ENCODE data around the gene CRY1. TPM values are rescaled to one million over a fixed set of nuclear protein-coding genes. Genes with fewer than 3 reads are reported as not detected.
A peak's percentile ranks its signal among the peaks of the same experiment; 100 is the strongest.

CRY1 gene
- total and polyA plus RNA-seq, 2 donors: 13.7 to 45.5 TPM

DNA sequence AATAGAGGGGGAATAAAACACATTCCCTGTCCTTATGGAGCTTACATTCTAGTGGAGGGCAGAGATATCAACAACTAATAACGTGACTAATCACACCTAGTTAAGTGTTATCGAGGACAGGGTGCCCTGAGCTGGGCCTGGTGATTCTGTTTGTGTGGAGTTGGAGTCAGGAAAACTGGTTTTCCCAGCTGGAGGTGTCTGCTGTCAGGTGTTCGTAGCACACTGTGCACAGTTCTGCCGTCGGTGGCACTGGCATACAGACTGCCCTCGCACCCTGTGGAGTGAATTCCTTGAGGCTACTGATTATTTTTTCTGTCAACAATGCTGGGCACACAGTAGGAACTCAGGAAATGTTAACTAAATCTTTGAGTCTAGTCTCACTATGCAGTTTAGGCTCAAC, 105.5 kb downstream of the CRY1 start:
- DNase-seq (ENCODE audit: extremely low spot score): no peak
- H3K4me3 ChIP-seq (ENCODE audit: low read depth, low read length): no peak overlapping the region
- no peaks in the 10 kb centered on the region for H3K4me1 ChIP-seq (ENCODE audit: insufficient read depth)
- H3K27ac ChIP-seq (ENCODE audit: low read depth): no peak overlapping the region
- H3K36me3 ChIP-seq (ENCODE audit: insufficient read depth): no peaks in the 10 kb centered on the region
- WGBS: 73% methylated on average over 6 of the region's 6 CpGs

- Histone ChIP-seq H3K4me1 (ENCODE audit: insufficient read depth) (no peaks in the 10 kb centered on the region), H3K4me3 (ENCODE audit: low read depth, low read length) (peak within 1 kb of the TSS; percentile 52), H3K36me3 (ENCODE audit: insufficient read depth) (no peaks in the 10 kb centered on the region), H3K27ac (ENCODE audit: low read depth) (peak within 1 kb of the TSS; percentile 90)
- DNase-seq (ENCODE audit: extremely low spot score): peak; percentile 91
- WGBS: under 1% methylated on average over 50 of the region's 50 CpGs
Measured at GRCh38 chr12:106986625-106987389, 106.5 kb downstream of the CRY1 start, which contains the start of gene MTERF2. TSS of gene MTERF2 (minus strand) at chr12:106987146. CDS start at chr12:106978714, 8,432 bp downstream.

- Histone ChIP-seq H3K27ac (ENCODE audit: low read depth) (no peak overlapping the region), H3K36me3 (ENCODE audit: insufficient read depth) (no peaks in the 10 kb centered on the region), H3K4me1 (ENCODE audit: insufficient read depth) (no peaks in the 10 kb centered on the region), H3K4me3 (ENCODE audit: low read depth, low read length) (peak overlapping the region; percentile 52)
- 25% methylated on average over 4 of the region's 4 CpGs for WGBS
- no peak for DNase-seq (ENCODE audit: extremely low spot score)
Measured at GRCh38 chr12:106986135-106986534, 107.2 kb downstream of the CRY1 start.

- 85% methylated on average over 5 of the region's 5 CpGs for WGBS
- H3K4me3 ChIP-seq (ENCODE audit: low read depth, low read length): no peak overlapping the region
- H3K4me1 ChIP-seq (ENCODE audit: insufficient read depth): no peaks in the 10 kb centered on the region
- H3K27ac ChIP-seq (ENCODE audit: low read depth): no peak overlapping the region
- no peaks in the 10 kb centered on the region for H3K36me3 ChIP-seq (ENCODE audit: insufficient read depth)
- DNase-seq (ENCODE audit: extremely low spot score): no peak
Measured at GRCh38 chr12:106985479-106985878, 107.9 kb downstream of the CRY1 start.

GRCh38 chr12:106984588-106985137, 108.7 kb downstream of the CRY1 start:
- DNase-seq (ENCODE audit: extremely low spot score): no peak
- no peak overlapping the region for H3K4me3 ChIP-seq (ENCODE audit: low read depth, low read length)
- no peaks in the 10 kb centered on the region for H3K36me3 ChIP-seq (ENCODE audit: insufficient read depth)
- 96% methylated on average over 6 of the region's 6 CpGs for WGBS
- no peak overlapping the region for H3K27ac ChIP-seq (ENCODE audit: low read depth)
- H3K4me1 ChIP-seq (ENCODE audit: insufficient read depth): no peaks in the 10 kb centered on the region

- 83% methylated on average over 1 of the region's 1 CpG for WGBS
- no peaks in the 10 kb centered on the region for H3K36me3 ChIP-seq (ENCODE audit: insufficient read depth)
- no peaks in the 10 kb centered on the region for H3K4me1 ChIP-seq (ENCODE audit: insufficient read depth)
- no peak overlapping the region for H3K27ac ChIP-seq (ENCODE audit: low read depth)
- H3K4me3 ChIP-seq (ENCODE audit: low read depth, low read length): no peak overlapping the region
- no peak for DNase-seq (ENCODE audit: extremely low spot score)
Measured at GRCh38 chr12:106982229-106982628, 111.1 kb downstream of the CRY1 start.

DNA sequence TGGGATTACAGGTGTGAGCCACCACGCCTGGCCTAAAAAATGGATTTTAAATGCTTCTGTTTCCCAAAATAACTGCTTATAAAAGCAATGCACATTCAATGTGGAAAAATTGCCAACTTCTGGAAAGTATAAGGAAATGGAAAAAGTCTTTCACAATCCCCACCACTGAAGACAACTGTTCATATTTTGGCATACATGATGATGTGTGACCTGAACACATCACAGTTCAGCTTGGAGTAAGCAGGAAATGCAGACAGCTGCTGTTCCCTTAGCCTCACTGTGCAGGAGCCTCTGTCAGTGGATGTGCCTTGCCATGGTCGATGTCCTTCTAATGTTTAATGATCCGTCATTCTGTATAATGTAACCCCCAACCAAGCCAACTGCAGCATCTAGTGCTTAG, 111.6 kb downstream of the CRY1 start:
- WGBS: 77% methylated on average over 3 of the region's 3 CpGs
- no peak for DNase-seq (ENCODE audit: extremely low spot score)
- Histone ChIP-seq H3K27ac (ENCODE audit: low read depth) (no peak overlapping the region), H3K4me1 (ENCODE audit: insufficient read depth) (no peaks in the 10 kb centered on the region), H3K4me3 (ENCODE audit: low read depth, low read length) (no peak overlapping the region), H3K36me3 (ENCODE audit: insufficient read depth) (no peaks in the 10 kb centered on the region)

GRCh38 chr12:106980944-106981343, 112.4 kb downstream of the CRY1 start:
- no peaks in the 10 kb centered on the region for H3K36me3 ChIP-seq (ENCODE audit: insufficient read depth)
- no peak overlapping the region for H3K27ac ChIP-seq (ENCODE audit: low read depth)
- H3K4me1 ChIP-seq (ENCODE audit: insufficient read depth): no peaks in the 10 kb centered on the region
- no peak overlapping the region for H3K4me3 ChIP-seq (ENCODE audit: low read depth, low read length)
- no peak for DNase-seq (ENCODE audit: extremely low spot score)
- WGBS: 76% methylated on average over 7 of the region's 7 CpGs

GRCh38 chr12:106978035-106978800, 115.1 kb downstream of the CRY1 start:
- Histone ChIP-seq H3K4me1 (ENCODE audit: insufficient read depth) (peaks cover 1% of the 10 kb centered on the region), H3K36me3 (ENCODE audit: insufficient read depth) (no peaks in the 10 kb centered on the region), H3K4me3 (ENCODE audit: low read depth, low read length) (no peak overlapping the region), H3K27ac (ENCODE audit: low read depth) (no peak overlapping the region)
- DNase-seq (ENCODE audit: extremely low spot score): no peak
- 23% methylated on average over 9 of the region's 9 CpGs for WGBS

DNA sequence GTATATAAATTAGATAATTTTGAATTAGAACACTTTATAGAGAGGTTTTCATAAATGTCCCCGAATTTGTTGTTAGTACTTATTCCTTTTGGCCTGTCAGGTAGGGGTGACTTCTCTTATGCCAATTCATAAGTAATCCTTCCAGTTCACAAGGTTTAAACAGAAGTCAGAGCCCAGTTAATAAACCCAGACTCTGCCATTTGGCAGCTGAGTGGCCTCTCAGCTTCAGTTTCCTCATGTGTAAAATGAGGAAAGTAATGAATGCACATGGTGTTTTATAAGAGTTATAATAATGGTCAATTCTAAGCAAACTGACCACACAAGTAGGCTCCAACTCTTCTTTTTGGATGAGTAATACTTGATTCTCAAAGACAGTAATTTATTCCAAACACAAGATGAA, 116.7 kb downstream of the CRY1 start:
- Histone ChIP-seq H3K27ac (ENCODE audit: low read depth) (no peak overlapping the region), H3K36me3 (ENCODE audit: insufficient read depth) (no peaks in the 10 kb centered on the region), H3K4me1 (ENCODE audit: insufficient read depth) (peaks cover 1% of the 10 kb centered on the region), H3K4me3 (ENCODE audit: low read depth, low read length) (no peak overlapping the region)
- 64% methylated on average over 1 of the region's 1 CpG for WGBS
- DNase-seq (ENCODE audit: extremely low spot score): no peak

DNA sequence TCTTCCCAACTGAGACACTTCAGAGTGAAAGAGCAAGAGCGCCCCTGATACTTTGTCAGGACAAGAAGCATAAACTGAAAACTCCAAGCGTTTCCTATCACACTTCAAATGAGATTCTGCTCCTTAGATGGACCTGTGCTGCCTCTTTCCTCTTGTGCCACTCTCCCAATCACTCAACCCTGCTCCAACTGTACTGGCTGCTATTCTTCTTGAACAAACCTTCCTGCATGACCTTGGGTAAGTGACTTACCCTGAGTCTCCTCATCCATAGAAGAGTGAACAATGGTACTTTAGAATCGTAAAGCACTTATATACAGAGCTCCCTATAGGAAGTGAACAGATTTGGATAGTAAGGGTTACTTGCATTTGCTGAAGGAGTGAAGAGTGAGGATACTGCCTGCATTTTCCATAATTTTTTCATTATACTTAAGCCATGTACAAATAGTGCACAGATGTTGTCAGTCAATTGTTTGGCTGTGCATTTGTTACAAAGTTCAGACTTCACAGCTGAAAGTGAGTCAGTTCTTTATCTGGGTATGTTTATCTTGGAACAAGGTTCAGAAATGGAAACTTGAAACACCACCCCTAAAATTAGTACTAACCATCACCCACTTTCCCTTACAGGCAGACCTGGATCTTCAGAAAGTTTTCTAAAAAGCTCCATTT, 117.2 kb downstream of the CRY1 start:
- DNase-seq (ENCODE audit: extremely low spot score): no peak
- peaks cover 1% of the 10 kb centered on the region for H3K4me1 ChIP-seq (ENCODE audit: insufficient read depth)
- H3K4me3 ChIP-seq (ENCODE audit: low read depth, low read length): no peak overlapping the region
- 84% methylated on average over 3 of the region's 3 CpGs for WGBS
- H3K27ac ChIP-seq (ENCODE audit: low read depth): no peak overlapping the region
- H3K36me3 ChIP-seq (ENCODE audit: insufficient read depth): no peaks in the 10 kb centered on the region

DNA sequence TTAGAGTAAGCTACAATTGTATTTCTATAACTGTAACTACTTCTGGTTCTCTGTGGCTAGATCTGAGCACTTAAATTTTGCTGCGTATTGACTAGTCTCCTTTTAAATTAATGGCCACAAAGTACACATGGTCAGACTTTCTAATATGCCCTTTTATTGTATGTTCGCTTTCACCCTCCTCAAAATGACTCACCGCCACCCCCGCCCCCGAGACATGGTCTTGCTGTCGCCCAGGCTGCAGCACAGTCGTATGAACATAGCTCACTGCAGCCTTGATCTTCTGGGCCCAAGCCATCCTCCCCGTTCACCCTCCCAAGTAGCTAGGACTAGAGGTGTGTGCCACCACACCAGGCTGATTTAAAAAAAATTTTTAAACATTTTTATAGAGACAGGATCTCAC, 118.3 kb downstream of the CRY1 start:
- WGBS: 92% methylated on average over 8 of the region's 8 CpGs
- no peak overlapping the region for H3K4me3 ChIP-seq (ENCODE audit: low read depth, low read length)
- no peak overlapping the region for H3K27ac ChIP-seq (ENCODE audit: low read depth)
- H3K4me1 ChIP-seq (ENCODE audit: insufficient read depth): peaks cover 1% of the 10 kb centered on the region
- no peak for DNase-seq (ENCODE audit: extremely low spot score)
- H3K36me3 ChIP-seq (ENCODE audit: insufficient read depth): no peaks in the 10 kb centered on the region

- DNase-seq (ENCODE audit: extremely low spot score): no peak
- H3K4me3 ChIP-seq (ENCODE audit: low read depth, low read length): no peak overlapping the region
- H3K4me1 ChIP-seq (ENCODE audit: insufficient read depth): peaks cover 1% of the 10 kb centered on the region
- H3K36me3 ChIP-seq (ENCODE audit: insufficient read depth): no peaks in the 10 kb centered on the region
- H3K27ac ChIP-seq (ENCODE audit: low read depth): no peak overlapping the region
- 84% methylated on average over 3 of the region's 3 CpGs for WGBS
Measured at GRCh38 chr12:106974511-106974910, 118.8 kb downstream of the CRY1 start.

All from urinary bladder (tissue), 4 donors.